ENCODE measurements around the gene ZNF644.

GRCh38 chr1:91022518-91022929 lies 689 bp upstream of the ZNF644 start:
- TF ChIP-seq CTCF (IDR thresholded peaks at IDR 0.05) (no peak), POLR2AphosphoS5 (IDR thresholded peaks at IDR 0.05) (no peak), EP300 (IDR thresholded peaks at IDR 0.05) (no peak), POLR2A (IDR thresholded peaks at IDR 0.05) (no peak)

Data from suprapubic skin (tissue), 4 donors.